Measurements from ENCODE around the gene PWWP2B.

DNA sequence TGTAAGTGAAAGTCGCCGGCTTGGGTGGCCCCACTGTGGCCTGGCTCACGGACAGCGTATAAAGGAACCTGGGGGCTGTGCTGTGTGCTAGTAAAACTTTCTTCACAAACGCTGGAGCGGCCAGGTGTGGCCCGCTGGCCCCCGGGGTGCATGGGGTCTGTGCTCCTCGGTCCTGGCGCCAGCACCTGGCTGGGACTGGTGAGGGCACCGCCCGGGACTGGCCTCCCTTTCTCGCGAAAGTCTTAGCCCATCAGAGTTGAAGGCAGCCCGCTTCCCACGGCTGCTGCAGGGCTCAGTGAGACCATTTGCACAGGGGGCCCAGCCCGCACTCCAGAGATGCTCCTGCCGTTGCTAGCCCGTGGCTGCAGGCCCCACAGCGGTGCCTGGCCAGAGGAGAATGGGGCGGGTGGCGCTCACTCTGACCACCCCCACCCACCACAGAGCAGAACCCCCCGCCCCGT, 5.8 kb downstream of the PWWP2B start:
- no peak for TF ChIP-seq CTCF (IDR thresholded peaks at IDR 0.05)
- no peak for TF ChIP-seq POLR2A (IDR thresholded peaks at IDR 0.05)

Measured in heart left ventricle (tissue), 13 donors.